ENCODE data around the gene BGN.

DNA sequence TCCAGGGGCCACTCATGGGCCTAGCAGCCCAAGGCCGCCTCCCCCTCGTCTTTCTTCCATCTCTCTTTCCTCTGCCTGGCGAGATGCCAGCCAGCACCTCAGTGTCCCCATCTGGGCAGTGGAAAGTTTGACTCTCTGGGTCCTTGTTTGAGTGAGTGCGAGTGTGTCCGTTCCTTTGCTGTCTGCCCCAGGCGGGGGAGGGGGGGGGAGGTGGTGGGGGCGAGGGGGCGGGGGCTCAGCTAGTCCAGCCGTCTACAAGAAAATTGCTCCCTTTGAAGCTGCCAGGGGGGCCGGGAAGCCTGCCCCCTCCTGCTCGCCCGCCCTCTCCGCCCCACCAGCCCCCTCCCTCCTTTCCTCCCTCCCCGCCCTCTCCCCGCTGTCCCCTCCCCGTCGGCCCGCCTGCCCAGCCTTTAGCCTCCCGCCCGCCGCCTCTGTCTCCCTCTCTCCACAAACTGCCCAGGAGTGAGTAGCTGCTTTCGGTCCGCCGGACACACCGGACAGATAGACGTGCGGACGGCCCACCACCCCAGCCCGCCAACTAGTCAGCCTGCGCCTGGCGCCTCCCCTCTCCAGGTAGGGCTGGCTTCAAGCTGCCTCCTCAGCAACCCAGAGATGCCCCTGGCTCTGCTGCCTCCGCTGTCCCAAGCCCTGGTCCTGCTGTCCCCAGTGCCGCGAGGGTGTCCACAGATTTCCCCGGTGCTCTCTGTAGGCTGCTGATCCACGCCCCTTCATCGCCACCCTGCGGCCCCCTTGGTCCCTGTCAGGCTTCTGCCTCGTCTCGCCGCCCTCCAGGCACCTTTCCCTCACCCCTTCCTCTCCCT is at the start of gene BGN:
- TF ChIP-seq, protein P1, sequence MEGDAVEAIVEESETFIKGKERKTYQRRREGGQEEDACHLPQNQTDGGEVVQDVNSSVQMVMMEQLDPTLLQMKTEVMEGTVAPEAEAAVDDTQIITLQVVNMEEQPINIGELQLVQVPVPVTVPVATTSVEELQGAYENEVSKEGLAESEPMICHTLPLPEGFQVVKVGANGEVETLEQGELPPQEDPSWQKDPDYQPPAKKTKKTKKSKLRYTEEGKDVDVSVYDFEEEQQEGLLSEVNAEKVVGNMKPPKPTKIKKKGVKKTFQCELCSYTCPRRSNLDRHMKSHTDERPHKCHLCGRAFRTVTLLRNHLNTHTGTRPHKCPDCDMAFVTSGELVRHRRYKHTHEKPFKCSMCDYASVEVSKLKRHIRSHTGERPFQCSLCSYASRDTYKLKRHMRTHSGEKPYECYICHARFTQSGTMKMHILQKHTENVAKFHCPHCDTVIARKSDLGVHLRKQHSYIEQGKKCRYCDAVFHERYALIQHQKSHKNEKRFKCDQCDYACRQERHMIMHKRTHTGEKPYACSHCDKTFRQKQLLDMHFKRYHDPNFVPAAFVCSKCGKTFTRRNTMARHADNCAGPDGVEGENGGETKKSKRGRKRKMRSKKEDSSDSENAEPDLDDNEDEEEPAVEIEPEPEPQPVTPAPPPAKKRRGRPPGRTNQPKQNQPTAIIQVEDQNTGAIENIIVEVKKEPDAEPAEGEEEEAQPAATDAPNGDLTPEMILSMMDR (IDR thresholded peaks at IDR 0.05) = no peak
- TF ChIP-seq, protein P2, sequence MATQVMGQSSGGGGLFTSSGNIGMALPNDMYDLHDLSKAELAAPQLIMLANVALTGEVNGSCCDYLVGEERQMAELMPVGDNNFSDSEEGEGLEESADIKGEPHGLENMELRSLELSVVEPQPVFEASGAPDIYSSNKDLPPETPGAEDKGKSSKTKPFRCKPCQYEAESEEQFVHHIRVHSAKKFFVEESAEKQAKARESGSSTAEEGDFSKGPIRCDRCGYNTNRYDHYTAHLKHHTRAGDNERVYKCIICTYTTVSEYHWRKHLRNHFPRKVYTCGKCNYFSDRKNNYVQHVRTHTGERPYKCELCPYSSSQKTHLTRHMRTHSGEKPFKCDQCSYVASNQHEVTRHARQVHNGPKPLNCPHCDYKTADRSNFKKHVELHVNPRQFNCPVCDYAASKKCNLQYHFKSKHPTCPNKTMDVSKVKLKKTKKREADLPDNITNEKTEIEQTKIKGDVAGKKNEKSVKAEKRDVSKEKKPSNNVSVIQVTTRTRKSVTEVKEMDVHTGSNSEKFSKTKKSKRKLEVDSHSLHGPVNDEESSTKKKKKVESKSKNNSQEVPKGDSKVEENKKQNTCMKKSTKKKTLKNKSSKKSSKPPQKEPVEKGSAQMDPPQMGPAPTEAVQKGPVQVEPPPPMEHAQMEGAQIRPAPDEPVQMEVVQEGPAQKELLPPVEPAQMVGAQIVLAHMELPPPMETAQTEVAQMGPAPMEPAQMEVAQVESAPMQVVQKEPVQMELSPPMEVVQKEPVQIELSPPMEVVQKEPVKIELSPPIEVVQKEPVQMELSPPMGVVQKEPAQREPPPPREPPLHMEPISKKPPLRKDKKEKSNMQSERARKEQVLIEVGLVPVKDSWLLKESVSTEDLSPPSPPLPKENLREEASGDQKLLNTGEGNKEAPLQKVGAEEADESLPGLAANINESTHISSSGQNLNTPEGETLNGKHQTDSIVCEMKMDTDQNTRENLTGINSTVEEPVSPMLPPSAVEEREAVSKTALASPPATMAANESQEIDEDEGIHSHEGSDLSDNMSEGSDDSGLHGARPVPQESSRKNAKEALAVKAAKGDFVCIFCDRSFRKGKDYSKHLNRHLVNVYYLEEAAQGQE (IDR thresholded peaks at IDR 0.05; ENCODE audit: insufficient read depth in 1 of 2, low read depth in 2 of 2, low read length in 1 of 2) = no peak
- TF ChIP-seq POLR2AphosphoS5 (IDR thresholded peaks at IDR 0.05; ENCODE audit: low read depth, low read length) (no peak), SIN3A (IDR thresholded peaks at IDR 0.05; ENCODE audit: borderline replicate concordance, insufficient read depth, low read depth, low read length) (no peak), TCF7L2 (IDR thresholded peaks at IDR 0.05; ENCODE audit: low read depth, low read length) (no peak)

Data from Panc1 (cell line).